ENCODE results near the gene IYD. TPM values are rescaled to one million over a fixed set of nuclear protein-coding genes. Genes with fewer than 3 reads are reported as not detected.

IYD gene
- total RNA-seq, 1 experiment from 2014 or later = not detected

DNA sequence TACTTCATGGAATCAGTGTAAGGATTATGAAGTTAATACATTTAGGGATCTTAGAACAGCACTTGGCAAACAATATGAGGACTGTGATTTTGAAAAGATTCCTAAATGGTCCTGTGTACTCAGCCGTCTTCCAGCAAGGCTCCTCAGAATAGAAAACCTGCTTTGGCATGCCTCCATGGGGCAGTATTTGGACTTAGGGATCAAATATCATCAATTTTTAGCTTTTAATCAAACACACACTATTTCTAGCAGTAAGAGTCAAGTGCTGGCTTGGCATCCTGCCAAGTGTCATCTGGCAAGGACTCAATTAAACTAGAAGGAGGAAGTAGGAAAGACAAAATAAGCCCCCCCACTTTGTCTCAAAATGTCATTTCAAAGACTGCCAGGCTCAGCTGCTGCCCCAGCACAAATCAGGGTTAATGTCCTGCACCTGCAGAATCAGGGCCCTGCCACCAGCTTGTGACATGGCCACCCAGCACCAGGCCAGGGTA, 40.8 kb downstream of the IYD start:
- H3K27ac ChIP-seq (ENCODE audit: insufficient read length, low read depth, low read length) = no peak overlapping the region
- H2BK120ac ChIP-seq (ENCODE audit: low read depth, low read length, poor library complexity, severe bottlenecking) = no peak overlapping the region
- H3K4me1 ChIP-seq (ENCODE audit: insufficient read depth, low read length) = no peaks in the 10 kb centered on the region
- TF ChIP-seq, protein P1, sequence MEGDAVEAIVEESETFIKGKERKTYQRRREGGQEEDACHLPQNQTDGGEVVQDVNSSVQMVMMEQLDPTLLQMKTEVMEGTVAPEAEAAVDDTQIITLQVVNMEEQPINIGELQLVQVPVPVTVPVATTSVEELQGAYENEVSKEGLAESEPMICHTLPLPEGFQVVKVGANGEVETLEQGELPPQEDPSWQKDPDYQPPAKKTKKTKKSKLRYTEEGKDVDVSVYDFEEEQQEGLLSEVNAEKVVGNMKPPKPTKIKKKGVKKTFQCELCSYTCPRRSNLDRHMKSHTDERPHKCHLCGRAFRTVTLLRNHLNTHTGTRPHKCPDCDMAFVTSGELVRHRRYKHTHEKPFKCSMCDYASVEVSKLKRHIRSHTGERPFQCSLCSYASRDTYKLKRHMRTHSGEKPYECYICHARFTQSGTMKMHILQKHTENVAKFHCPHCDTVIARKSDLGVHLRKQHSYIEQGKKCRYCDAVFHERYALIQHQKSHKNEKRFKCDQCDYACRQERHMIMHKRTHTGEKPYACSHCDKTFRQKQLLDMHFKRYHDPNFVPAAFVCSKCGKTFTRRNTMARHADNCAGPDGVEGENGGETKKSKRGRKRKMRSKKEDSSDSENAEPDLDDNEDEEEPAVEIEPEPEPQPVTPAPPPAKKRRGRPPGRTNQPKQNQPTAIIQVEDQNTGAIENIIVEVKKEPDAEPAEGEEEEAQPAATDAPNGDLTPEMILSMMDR (conservative IDR thresholded peaks at IDR 0.05) = no peak
- no peak overlapping the region for H3K18ac ChIP-seq (ENCODE audit: insufficient read length, low read depth, low read length)
- Mint-ChIP-seq H3K4me3 (no peak overlapping the region), H3K4me1 (no peaks in the 10 kb centered on the region), H3K27ac (no peak overlapping the region), H3K27me3 (ENCODE audit: low read depth) (peaks cover 33% of the 10 kb centered on the region), H3K9me3 (peaks cover 4% of the 10 kb centered on the region in 2 experiments; a peak in 3 of 5 replicates), H3K36me3 (ENCODE audit: insufficient read depth in 1 of 3, low read depth in 3 of 3) (no peaks in the 10 kb centered on the region)
- no peak overlapping the region for H4K91ac ChIP-seq (ENCODE audit: insufficient read length, low read depth, low read length)
- no peak overlapping the region for H3K4ac ChIP-seq (ENCODE audit: low read depth, low read length)
- WGBS (ENCODE audit: extremely low coverage, insufficient read length, low lambda C conversion rate) = no CpG with 5 or more reads among the region's 1 CpG
- no peak overlapping the region for H3K9ac ChIP-seq (ENCODE audit: extremely low read depth, insufficient read length, low read length)
- H3K79me2 ChIP-seq (ENCODE audit: insufficient read depth, low read length) = no peaks in the 10 kb centered on the region
- DNase-seq = no peak
- no peak overlapping the region for H3K56ac ChIP-seq (ENCODE audit: insufficient read length, low read depth, low read length)
- no peaks in the 10 kb centered on the region for H3K9me3 ChIP-seq (ENCODE audit: control insufficient read depth, low read depth, low read length)
- no peaks in the 10 kb centered on the region for H3K79me1 ChIP-seq (ENCODE audit: insufficient read depth, low read depth, low read length, poor library complexity, severe bottlenecking)
- no peak overlapping the region for H2AK5ac ChIP-seq (ENCODE audit: insufficient read length, low read length)
- H2AFZ ChIP-seq (ENCODE audit: low read length) = no peak overlapping the region
- H3T11ph ChIP-seq (ENCODE audit: low read length) = no peak overlapping the region
- H3K23ac ChIP-seq (ENCODE audit: insufficient read length, low read depth, low read length) = no peak overlapping the region
- H2BK12ac ChIP-seq (ENCODE audit: insufficient read length, low read depth, low read length) = no peak overlapping the region
- H3K23me2 ChIP-seq (ENCODE audit: insufficient read length, low read depth, low read length, poor library complexity, severe bottlenecking) = no peaks in the 10 kb centered on the region
- H4K20me1 ChIP-seq (ENCODE audit: control insufficient read depth, insufficient read depth, insufficient read length) = no peaks in the 10 kb centered on the region
- H2BK20ac ChIP-seq (ENCODE audit: low read depth, low read length, poor library complexity, severe bottlenecking) = no peak overlapping the region
- H3K14ac ChIP-seq (ENCODE audit: insufficient read depth, low read length) = no peak overlapping the region
- no peak overlapping the region for H2BK15ac ChIP-seq (ENCODE audit: low read depth, low read length)
- no peak overlapping the region for H4K8ac ChIP-seq (replicated peaks; ENCODE audit: insufficient read length, low read depth, low read length)
- no peaks in the 10 kb centered on the region for H3K27me3 ChIP-seq (ENCODE audit: insufficient read depth, low read length)
- no peak overlapping the region for H3K4me2 ChIP-seq (ENCODE audit: insufficient read depth, insufficient read length, low read length)
- no peak overlapping the region for H2BK5ac ChIP-seq (ENCODE audit: insufficient read length, low read length)
- H4K5ac ChIP-seq (ENCODE audit: insufficient read length, low read depth, low read length) = no peak overlapping the region
